Measurements from ENCODE around the gene FRG1.
"Not testable (repeated sequence)": the region's sequence is repeated elsewhere in the genome, so short reads cannot be mapped to it uniquely, and the experiment has no call there.

FRG1 gene

DNA sequence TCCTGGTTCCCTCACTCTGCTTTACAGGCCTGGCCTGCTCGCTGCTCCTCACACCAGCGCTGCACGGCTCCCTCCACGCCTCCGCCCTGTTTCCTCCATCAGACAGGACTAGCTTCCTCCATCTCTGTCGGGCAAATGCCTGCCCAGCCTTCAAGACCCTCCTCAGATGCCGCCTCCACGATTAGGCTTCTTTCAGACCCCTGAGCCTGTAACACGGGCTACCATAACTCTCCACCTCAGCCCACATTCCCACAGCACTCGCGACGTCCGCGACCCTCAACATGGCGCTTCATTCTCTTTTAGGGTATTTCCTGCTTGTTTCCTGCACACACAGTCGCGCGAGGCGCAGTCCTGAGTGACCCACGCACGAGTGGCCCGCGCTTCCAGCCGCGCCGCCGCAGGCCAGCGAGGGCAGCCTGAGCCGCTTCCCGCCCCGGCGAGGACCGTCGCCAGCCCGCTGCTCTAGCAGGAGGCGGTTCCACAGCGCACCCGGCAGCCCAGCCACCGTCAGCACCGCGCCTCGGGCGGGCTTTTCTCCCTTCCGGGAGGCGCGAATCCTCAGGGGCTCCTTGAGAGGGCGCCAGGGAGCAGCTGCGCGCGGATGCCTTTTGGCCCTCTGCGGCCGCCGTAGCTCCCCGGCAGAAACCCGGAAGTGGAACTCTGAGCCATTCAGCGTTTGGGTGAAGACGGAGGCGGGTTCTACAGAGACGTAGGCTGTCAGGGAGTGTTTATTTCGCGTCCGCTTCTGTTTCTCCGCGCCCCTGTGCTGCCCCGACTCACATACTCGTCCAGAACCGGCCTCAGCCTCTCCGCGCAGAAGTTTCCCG, at the start of gene FRG1:
Gene FRG1, plus strand, starts transcription at position 695 of the 827 bp plus-strand sequence. CDS start 138 bp downstream, outside the sequence.
- peak; percentile 97 for DNase-seq

DNA sequence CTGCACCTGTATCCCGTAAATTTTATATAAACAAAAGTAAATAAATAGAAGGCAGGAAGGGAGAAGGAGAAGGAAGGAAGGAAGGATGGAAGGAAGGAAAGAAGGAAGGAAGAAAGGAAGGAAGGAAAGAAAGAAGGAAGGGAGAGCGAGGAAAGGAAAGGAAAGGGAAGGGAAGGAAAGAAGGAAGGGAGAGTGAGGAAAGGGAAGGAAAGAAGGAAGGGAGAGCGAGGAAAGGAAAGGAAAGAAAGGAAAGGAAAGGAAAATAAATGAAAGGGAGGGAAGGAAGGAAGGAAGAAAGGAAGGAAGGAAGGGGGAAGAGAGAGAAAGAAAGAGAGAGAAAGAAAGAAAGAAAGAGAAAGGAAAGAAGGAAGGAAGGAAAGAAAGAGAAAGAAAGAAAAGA, 43.0 kb upstream of the FRG1 start:
- DNase-seq: no peak

DNA sequence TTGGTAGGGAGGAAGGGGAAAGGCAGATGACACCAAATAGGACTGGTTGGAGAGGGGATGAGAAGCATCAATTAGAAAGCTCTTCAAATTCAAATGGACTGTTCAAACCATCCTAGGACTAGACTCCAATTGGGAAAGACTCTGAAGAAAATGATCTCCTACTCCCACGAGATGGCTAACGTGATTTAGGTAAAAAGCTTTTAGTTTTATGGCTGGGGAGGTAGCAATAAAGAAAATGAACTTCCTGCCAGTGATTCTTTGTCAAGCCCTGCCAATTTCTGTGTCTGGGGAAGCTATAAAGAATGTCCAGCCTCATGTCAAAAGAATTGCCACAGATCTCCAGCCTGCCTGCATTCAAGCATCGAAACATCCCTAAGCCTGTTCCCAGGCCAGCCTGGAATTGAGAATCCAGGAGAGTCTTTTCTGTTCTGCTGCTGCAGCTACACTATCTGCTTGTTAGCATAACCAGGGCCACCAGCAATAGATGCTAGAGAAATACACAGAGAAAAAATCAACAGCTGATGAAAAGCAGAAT, 41.1 kb upstream of the FRG1 start:
- DNase-seq: not testable (repeated sequence)

DNA sequence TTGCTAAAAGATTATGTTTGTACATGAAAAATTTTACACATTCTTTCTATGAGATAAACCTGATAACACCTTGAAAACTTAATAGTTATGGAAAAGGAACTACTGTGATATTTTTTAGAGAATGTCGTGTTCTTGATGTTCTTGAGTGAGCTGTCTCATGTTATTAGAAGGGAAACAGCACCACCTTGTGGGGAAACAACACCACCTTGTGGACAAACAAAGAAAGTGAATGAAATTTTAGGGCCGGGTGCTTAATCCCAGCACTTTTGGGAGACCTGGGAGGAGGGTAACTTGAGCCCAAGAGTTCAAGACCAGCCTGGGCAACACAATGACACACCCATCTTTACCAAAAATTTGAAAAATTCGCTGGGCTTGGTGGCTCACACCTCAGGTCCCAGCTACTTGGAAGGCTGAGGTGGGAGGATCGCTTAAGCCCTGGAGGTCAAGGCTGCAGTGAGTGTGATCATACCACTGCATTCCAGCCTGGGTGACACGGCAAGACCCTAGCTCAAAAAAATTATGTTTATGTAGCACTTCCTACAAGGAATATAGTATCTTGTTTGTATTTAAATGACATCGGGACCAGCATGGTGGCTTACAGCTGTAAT, 36.1 kb upstream of the FRG1 start:
- DNase-seq: peak; percentile 58

DNA sequence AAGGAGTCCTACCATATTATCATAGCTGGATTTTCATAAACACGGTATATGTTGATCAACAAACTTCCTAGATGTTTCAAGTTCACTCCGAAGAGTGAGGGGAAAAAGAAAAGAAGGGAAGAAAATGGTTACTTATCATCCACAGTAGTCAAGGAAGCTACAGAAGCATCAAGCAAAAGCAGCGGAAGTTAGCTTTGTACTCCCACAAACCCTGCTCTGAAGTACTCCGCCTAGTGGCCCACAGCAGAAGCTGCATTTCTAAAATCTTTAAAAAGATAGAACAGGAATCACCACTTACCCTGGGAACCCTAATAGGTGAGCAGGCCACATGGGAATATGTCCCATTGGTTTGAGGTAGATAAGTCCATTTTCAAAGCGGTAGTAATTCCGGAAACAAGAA, 28.5 kb upstream of the FRG1 start:
- DNase-seq: no peak

DNA sequence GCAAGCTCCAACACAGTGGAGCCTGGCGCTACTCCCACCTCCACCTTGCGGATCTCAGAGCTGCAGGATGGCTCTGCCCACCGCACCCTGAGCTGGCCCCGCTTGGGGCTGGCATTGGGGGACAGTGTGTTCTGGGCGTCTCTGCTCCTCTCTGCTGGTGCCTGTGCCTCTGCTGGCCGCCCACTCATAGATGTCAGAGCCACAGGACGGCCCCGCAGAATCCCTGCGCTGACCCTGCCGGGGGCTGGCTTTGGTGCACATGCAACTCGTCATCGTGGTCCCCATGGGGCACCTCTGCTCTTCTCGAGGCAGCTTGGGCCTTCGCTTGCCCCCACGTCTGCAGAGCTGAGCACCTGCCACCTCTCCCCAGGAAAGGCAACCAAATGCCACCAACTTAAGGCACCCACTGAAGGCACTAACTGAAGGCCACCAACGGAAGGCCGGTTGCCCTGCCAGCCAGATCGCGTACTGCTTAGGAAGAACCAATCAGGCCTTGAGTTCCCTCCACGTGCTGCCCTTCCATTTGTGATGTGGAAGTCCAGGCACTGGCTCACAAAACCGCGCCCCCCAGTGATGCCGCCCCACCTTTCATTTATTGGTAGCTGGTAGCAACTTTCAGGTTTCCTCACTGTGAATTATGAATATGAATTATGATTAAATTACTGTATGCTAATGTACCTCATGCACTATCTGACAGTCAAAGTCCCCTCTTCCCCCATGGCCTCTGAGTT, 23.3 kb upstream of the FRG1 start:
- DNase-seq: no peak

DNA sequence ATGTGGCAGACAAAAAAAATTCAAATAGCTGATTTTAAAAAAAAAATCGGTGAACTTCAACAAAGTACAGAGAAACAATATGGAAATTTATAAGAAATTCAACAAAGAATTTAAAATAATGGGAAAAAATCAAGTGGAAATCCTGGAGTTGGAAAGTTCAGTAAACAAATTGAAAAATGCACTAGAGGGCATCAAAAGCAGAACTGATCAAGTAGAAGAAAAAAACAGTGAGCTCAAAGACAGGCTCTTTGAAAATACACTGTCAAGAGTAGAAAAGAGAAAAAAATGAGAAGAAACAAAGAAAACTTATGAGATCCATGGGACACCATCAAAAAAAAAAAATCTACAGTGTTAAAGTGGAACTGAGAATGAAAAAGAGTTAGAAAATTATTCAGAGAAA, 19.6 kb upstream of the FRG1 start:
- no peak for DNase-seq

DNA sequence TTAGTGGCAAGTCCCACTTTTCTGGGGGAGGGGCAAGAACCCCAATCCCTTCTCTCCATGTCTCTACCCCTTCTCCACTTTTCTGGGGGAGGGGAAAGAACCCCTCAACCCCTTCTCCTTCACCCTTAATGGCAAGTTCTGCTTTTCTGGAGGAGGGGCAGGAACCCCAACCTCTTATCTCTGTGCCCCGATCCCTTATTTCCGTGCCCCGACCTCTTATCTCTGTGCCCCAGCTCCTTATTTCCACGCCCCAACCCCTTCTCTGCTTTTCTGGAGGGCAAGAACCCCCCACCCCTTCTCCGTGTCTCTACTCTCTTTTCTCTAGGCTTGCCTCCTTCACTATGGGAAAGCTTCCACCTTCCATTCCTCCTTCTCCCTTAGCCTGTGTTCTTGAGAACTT, 13.9 kb upstream of the FRG1 start:
- DNase-seq: not testable (repeated sequence)

DNA sequence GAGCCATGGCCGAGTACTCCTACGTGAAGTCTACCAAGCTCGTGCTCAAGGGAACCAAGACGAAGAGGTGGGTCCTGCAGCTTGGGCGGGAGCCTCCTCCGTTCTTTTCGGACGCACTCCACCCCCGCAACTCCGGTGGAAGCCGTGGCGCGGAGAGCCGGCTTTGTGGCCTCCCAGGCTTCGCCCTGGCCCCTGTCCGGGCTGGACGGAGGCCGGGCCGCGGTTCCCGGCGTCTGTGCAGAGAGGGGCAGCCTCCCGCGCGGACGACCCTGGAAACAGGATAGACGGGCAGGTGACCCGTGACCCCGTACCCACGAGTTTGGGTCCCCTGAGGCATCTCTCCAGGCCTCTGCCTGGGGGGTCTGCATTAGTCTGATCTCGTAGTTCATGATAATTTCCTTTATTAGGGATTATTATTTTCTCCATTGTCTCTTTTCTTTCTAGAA, 356 bp downstream of the FRG1 start:
- no peak for DNase-seq

DNA sequence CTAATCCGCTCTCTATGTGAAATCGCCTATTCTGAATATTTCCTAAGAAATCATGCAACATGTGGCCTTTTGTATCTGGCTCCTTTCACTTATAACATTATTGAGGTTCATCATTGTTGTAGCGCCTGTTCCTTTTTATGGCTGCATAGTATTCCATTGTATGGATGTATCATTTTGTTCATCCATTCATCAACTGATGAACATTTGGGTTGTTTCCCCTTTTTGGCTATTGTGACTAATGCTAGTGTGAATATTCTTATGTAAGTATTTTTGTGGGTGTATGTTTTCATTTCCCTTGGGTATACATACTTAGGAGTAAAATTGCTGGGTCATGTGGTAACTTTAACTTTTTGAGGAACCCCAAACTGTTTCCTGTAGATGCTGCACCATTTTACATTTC, 1.7 kb downstream of the FRG1 start:
- not testable (repeated sequence) for DNase-seq

DNA sequence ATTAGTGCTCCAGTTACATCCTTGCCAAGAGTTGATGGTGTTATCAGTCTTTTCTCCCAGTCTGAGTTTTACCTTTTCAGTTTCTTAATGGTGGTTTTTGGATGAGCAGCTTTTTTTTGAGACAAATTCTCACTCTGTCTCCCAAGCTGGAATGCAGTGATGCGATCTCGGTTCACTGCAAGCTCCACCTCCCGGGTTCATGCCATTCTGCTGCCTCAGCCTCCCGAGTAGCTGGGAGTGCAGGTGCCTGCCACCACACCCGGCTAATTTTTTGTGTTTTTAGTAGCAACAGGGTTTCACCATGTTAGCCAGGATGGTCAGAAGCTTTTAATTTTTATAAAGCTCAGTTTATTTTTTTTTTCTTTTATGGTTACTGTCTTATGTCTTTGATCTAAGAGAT, 3.4 kb downstream of the FRG1 start:
- not testable (repeated sequence) for DNase-seq

DNA sequence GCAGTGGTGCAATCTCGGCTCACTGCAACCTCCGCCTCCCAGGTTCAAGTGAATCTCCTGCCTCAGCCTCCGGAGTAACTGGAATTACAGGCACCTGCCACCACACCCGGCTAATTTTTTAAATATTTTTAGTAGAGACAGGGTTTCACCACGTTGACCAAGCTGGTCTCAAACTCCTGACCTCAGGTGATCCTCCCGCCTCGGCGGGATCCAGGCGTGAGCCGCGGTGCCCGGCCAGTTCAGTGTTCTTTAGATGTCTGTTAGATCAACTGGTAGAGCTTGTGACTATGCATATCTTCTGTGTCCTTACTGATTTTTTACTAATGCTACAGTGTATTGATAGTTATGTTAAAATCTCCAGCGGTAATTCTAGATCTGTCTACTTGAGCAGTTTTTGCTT, 6.2 kb downstream of the FRG1 start:
- DNase-seq: not testable (repeated sequence)

DNA sequence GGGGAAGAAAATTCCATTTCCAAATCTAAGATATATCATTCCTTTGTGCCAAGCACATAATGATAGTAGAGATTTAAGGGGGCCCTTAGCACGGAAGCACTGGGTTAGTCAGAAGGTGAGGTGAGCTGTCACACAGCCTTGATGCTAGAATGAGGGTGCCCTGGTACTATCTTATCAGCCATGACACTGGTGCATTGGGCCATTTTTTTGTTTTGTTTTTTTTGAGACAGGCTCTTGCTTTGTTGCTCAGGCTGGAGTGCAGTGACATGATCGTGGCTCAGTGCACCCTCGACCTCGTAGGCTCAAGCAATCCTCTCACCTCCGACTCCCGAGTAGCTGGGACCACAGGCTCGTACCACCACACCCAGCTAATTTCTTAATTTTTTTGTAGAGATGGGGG, 7.8 kb downstream of the FRG1 start:
- not testable (repeated sequence) for DNase-seq

DNA sequence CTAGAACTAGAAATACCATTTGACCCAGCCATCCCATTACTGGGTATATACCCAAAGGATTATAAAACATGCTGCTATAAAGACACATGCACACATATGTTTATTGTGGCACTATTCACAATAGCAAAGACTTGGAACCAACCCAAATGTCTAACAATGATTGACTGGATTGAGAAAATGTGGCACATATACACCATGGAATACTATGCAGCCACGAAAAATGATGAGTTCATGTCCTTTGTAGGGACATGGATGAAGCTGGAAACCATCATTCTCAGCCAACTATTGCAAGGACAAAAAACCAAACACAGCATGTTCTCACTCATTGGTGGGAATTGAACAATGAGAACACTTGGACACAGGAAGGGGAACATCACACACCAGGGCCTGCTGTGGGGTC, 28.6 kb downstream of the FRG1 start:
- DNase-seq: not testable (repeated sequence)

DNA sequence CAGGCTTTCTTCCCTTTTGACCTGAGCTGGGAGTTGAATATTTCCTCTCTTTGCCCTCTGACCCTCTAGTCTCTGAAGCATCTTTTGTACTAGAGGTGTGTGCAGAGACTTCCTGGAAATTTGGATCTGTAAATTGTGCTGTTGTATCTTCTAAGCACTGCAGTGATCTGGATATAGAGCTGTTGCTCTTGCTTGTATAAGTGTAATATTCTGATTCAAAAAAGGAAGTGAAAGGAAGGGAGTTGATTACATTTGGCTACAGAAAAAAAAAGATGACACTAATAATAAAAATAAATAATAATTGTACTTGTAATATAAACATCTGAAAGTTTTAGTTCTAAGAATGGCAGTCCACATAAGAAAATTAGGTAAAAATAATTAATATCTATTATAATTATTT, 33.0 kb downstream of the FRG1 start:
- DNase-seq: no peak

DNA sequence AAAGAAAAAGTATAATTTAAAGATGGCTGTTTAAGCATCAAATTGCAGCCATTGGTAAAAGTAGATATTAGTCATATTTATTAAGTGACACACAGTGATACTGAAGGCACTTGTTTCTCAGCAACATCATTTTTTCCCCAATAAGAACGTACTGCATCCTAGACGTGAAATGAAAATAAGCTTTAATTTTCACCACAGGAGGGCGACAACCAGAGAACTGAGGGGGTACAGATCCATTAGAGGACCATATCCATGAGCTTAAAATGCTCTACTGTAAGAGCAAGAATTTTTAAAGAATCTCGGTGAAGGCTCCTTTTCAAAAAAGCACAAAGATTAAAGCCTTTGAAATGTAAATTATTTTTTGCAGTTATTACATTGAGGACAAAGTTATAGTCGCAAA, 33.4 kb downstream of the FRG1 start:
- no peak for DNase-seq

DNA sequence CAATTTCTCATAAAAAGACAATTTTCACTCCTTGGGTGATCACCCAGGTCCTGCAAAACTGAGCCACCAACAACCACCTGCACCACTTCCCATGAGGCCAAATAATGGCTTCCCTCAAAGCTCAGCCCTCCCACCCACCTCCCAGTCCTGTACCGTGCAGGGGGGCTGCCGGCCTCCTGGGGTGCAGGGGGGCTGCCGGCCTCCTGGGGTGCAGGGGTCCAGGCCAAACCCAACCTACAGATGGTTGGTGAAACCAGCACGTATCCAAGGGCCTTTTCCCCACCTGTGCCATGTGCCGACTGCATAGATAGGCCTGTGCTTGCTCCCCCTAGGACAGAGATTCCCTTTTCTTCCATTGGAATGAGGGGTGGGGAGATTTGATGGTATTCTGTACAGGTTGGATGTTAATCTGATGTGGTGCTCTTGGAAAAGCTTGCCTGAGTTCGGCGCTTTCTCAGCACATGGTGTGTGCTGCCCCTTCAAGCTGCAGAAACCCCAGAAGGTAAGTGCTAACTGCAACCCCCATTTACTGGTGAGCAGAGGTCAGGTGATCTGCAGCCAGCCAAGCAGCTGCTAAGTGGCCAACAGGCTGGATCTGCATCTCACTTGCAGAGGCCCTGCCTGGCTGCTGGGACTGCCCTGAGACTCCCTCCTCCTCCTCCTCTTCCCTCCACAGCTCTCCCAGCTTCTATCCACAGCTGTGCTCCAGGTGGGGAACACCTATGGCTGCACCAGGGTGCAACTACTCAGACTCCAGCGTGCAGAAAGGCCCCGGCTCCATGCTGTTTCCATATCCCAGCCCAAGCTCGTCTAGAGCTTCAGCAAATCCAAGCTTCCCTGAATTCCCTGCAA, 38.8 kb downstream of the FRG1 start:
- DNase-seq: no peak

DNA sequence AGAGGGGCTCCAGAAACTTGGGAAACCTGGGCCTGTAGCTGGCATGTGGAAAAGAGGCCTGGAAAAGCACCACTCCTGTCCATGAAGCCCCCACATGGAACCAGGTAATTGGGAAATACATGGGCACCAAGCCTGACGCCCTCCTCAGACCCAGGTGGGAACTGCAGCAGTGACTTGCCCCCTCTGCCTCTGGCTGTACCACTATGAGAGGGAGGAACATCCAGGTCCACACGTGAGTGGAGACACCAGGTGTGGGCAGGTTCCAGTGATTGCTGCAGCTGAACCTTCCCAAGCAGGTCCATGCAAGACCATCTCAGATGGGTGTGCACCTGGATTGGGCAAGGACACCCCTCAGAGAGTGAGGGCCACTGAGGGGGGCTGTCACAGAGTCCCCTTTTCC, 39.6 kb downstream of the FRG1 start:
- DNase-seq: not testable (repeated sequence)

DNA sequence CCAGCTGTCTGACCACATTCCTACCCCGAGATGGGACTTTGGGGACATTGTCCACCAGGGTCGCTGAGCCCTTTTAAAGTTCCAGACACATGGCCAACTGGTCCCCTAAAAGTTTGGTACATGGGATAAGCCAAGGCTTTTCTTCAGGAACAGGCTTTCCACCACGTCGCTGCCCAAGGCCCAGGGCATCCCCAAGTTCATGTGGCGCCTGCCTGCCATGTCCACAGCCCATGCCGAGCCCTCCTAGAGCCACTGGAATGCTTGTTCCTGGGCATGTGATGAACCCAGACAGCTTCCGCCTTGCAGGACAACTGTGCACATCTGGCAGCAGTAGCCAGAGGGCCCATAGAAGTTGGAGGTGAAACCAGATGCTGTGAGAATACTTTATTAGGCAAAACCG, 41.3 kb downstream of the FRG1 start:
- no peak for DNase-seq

DNA sequence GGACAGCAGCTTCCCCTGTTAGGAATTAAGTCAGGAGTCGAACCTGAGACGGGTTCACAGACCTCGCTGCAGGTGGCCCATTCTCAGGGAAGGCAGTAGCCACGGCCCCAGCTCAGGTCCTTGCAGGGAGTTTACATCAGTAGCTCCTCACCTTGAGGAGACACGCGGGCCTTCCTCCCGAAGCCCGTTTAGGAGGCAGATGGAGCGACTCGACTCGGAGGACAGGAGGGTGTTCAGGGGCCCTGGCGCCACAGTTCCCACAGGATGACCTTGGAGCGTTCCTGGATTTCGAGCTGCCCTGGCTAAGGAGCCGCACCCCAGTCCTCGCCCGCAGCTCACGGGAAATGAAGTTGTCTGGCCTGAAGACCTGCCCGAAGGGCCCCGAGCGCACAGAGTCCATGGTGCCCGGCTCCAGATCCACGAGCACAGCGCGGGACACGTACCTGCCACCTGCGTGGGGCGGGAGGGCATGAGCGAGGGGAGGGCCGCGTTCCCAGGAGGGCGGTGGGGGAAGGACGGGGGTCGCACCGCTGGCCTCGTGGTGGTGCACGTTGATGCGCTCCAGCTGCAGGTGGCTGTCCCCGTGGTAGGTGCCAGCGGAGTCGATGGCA, 43.3 kb downstream of the FRG1 start:
- DNase-seq: not testable (repeated sequence)

DNA sequence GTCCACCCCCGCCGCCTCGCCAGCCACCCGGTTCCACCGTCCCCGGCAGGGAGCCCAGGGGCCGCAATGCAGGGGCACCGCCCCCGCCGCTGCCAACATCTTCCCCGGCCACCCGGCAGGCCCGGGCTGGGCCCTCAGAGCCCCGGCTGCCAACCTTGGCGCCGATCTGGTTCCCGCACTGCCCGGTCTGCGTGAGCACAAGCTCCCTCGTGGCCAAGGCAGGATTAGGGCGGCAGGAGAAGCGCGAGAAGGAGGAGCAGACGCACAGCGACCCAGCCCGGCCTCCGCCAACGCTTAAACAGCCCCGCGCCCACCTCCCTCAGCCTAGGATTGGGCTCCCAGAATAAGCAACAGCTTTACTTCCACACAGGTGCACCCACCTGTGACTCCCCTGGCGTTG, 44.0 kb downstream of the FRG1 start:
- DNase-seq: not testable (repeated sequence)

DNA sequence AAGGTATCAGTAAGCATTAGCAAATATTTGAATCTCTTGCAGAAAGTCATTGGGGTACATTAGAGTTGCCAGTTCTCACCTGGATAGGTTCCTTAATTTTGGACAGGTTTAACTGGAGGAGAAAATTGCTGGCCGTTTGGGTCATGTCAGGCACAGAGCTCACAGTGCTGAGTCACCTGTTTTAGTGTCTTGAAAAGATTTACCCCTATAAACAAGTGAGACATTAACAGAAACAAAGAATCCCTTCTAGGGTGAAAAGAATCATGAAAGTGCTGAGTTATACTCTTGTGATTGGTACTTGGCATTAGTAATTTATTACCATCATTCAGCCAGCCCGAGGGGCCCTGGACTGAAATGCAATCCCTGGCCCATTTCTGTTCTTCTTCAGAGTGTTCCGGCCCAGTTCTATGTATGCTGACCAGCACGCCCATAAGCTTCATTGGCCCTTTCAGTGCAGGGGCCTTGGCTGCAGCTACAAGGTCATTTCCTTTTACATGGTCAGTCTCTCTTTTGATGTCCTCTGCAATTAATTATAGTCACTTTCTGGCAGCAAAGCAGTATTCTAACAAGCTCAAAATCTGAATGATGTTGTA, 45.1 kb downstream of the FRG1 start:
- DNase-seq: not testable (repeated sequence)
